DMS79 treated with DMSO at 0.1 percent for 48 hours (cell line): Measurements from ENCODE around the gene B3GNT9.

Experiments used
- DNase-seq: peaks from one replicate; lab custom pipeline; 2025; lab: John Stamatoyannopoulos, UW

The B3GNT9 gene

DNA sequence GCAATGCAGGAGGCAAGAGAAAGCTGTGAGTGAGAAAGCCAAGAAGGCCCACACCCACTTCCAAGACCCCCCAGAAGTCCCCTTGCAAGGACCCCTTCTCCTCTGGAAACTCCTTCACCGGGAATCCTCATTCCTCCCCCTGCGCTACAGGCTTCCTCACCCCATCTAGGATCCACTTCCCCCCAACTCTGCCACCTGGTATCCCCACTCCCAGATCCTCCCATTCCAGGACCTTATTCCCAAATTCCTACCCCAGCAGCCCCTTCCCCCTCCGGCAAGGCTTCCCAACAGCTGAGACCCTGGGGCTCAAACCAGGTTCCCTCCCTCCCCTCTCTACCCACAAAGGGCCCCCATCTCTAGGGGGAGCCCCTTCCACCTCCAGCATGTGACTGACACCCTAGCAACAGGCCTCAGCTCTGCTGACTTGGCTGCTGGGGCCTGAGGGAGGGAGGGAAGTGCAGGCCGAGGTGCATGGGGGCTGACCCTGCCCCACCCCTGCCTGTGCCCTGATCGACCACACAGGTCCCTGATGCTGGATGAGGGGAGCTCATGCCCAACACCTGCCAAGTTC lies 15.9 kb upstream of the B3GNT9 start:
- no peak for DNase-seq

DNA sequence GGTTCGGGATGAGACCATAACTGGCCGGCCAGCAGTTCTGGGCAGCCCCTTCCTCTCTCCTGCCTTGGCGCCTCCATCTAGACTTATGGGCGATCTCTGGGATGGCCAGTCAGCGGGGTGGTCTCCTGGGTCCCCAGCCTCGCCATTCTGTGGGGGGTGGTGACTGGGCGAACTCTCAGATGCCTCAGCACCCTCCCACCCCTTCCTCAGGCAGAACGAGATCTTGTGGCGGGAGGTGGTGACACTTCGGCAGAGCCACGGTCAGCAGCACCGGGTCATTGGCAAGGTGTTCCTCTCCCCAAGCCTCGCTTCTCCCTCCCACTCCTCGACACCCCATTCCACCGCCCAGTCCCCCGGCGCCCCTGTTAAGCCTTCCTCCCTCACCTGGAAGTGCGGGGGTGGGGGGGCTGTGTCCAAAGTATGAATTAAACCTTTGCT lies 15.3 kb upstream of the B3GNT9 start:
- DNase-seq = no peak

DNA sequence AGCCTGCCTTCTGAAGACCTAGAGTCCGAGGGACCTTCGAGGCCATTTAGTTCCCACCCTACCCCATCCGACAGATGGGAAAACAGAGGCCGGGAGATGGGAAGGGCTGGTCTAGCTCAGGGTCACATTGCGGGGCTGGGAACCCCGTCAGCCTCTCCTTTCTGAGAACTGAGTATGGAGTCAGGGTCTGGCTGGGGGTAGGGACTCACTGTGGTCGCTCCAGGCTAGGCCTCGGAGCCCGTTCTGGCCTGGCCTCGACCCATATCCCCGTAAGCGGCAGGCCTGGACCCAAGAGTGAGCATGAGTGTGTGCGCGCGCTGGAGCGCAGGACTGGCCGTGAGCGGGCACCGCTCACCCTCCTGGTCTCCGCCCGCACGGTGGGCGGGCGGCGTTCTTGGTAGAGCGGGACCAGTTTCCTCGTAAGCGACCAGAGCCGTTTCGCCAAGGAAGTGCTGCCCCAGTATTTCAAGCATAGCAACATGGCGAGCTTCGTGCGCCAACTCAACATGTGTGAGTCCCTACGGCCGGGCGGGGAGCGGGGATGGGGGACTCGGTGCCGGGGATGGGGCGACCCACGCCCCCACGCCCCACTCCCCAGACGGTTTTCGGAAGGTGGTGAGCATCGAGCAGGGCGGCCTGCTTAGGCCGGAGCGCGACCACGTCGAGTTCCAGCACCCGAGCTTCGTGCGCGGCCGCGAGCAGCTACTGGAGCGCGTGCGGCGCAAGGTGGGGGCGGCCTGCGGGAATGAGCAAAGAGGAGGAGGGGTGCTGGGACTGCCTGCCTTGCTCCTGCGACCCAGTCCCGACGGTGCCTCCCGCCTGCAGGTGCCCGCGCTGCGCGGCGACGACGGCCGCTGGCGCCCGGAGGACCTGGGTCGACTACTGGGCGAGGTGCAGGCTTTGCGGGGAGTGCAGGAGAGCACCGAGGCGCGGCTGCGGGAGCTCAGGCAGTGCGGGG lies 14.6 kb upstream of the B3GNT9 start:
- DNase-seq = no peak

DNA sequence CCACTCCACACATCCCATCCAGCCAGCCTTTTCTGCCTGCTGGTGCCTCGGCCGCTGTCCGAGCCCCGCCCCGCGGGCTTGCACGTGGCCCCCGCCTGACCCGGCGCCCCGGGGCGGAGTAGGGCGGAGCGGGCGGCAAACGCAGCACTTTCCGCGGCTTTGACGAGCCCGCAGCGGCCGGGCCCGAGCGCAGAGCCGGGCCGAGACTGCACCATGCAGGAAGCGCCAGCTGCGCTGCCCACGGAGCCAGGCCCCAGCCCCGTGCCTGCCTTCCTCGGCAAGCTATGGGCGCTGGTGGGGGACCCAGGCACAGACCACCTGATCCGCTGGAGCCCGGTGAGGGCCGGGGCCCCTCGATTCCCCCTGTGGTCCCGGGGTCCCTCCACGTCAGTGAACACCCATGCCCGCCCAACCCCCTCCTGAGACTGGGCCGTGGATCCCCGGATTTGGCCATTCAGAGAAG lies 13.8 kb upstream of the B3GNT9 start, which contains the start of gene HSF4:
Gene HSF4, plus strand, starts transcription at position 147 of the 463 bp plus-strand sequence. Its CDS starts 67 bp downstream, at position 214.
- DNase-seq = no peak

DNA sequence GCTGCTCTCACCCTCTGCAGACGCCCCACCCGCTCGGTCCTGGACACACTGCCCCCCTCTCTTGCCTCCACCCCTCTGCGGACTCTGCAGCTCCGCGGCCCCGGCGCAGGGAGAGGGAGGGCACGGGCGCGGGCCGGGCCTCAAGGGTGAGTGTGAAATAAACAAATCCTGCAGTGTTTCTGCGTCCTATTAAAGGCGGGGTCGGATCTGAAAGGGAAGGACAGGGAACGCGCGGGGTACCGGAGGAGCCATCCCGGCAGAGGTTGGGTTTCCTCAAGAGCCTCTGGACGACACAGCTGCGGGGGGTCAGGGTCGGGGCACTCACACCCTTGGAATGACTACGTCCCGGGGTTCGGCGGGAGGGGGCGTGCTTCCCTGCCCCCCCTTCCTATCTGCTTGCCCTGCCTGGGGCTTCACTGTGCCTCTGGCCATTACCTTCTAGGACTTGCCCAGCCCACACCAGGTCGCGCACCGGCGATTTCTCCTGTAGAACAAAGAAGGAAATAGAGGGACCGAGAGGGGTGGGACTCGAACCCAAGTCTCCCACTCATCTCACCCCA lies 13.3 kb upstream of the B3GNT9 start:
- no peak for DNase-seq

DNA sequence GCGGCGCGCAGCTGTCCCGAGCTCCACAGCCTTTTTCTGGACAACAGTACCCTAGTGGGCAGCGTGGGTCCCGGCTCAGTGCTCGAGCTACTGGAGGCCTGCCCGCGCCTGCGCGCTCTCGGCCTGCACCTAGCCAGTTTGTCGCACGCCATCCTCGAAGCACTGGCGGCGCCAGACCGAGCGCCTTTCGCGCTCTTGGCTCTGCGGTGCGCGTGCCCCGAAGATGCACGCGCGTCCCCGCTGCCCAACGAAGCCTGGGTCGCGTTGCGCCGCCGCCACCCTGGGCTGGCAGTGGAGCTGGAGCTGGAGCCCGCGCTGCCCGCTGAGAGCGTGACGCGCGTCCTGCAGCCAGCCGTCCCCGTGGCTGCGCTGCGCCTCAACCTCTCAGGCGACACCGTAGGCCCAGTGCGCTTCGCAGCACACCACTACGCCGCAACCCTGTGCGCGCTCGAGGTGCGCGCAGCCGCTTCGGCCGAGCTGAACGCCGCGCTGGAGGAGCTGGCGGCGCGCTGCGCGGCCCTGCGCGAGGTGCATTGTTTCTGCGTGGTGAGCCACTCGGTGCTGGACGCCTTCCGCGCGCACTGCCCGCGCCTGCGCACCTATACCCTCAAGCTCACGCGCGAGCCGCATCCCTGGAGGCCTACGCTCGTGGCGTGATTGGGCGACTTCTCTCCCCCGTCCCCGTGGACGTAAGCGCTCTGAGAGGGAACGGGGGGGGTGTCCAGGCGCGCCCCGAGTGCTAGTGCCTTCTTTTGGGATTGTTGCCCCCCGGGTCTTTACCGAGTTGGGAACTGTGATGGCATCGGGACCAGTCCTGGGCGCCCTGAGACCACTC lies 12.6 kb upstream of the B3GNT9 start:
- peak; percentile 49 for DNase-seq

DNA sequence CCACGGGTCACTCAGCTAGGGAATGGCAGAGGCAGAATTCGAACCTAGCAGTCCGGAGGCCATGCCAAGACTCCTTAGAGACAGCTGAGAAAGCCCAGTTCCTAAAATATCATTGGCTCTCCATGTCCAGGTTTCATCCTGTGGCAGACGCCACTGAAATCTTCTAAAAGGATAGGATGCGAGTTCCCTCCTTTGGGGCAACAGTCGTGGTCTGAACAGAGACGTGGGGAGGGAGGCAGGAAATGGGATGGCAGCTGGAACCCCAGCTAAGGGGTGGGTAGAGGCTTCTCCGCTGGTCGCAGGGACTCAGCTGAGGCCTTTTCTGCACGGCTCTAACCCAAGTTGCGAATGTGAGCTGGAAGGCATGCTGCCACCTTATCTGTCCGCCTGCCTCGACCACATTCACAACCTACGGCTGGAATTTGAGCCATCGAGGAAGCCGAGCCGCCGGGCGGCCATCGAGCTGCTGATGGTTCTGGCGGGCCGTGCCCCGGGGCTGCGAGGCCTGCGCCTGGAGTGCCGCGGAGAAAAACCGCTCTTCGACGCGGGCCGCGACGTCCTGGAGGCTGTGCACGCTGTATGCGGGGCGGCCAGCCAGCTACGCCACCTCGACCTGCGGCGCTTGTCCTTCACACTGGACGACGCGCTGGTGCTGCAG lies 11.8 kb upstream of the B3GNT9 start:
- no peak for DNase-seq

DNA sequence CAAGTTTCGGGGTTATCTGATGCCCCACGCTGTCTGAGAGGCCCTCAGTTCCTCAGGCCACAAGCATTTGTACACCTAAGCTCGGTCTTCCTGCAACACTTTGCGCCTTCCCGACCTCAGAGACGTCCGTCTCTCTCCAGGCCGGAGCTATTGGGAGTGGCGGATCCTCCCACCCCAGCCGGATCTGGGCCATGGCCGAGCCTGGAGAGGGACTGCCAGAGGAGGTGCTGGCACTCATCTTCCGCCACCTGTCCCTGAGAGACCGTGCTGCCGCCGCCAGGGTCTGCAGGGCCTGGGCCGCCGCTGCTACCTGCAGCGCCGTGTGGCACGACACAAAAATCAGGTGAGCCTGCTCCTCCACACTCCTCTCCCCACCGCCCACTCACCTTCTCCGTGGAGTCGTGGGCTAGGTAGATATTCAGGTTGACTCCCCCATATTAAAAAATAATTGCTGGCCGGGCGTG lies 10.8 kb upstream of the B3GNT9 start:
- no peak for DNase-seq

DNA sequence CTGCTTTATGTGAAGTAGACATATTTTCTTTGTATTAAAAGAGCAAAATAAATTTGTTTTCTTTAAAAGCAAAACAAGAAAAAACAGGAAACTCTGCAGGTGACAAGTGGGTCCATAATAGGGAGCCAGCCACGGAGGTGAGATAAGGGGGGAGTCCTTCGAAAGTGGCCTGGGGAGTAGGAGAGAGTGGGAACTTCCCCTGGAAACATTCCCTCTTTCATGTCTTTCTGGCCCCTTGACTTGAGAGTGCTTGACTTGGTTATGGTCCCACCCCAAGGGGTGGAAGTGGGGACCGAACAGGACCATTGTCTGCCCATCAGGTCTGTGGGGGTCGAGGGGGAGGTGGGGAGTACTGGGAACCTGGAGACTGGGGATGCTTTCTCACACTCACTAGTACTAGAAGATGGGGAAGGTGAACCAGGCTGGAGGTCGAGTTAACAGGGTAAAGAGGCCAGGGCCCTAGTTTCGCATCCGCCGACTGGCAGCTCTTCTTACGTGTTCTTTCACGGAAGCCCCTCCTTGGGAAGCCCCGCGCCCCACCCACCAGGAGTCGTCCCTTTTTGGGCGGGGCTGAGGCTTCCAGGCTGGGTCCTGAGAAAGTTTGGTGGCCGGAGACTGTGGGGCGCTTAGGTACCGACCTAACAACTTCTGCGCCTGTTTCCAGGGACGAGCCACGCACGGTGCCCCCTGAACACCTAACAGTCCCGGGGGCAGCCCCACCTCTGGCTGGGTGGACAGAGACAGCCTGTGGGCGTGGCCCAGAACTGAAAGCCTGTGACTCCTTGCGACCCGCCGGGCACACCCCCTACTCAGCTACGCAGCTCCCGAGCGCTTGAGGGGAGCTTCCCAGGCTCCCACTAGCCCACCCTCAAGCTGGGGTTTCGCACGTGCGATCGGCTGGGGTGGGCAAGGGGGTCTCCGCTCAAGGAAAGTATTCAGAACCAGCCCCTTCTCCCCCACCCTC lies 8.1 kb upstream of the B3GNT9 start:
- peak; percentile 7 for DNase-seq

DNA sequence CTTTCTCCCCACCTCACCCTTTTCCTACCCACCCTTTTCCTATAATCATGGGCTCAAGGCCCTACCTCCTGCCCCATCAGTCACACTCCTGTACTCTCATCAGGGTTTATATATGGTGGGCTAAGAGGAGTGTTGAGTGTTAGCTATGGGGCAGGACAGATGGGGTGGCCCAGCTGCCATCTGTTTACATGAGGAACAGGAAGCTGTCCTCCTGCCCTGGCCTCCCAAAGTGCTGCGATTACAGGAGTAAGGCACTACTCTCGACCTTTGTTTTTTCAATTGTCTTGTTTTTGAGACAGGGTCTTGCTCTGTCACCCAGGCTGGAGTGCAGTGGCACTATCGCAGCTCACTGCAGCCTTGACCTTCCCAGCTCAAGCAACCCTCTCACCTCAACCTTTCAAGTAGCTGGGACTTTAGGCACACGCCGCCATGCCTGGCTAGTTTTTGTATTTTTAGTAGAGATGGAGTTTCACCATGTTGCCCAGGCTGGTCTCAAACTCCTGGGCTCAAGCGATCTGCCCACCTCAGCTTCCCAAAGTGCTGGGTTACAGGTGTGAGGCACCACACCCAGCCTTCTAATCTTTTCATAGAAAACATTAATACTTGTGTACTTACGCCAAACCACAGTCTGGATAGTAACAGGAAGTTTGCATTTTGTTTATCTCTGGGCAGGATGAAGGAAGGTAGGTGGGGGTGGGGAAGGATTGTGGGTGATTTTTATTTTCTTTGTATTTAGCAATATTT lies 7.3 kb upstream of the B3GNT9 start:
- DNase-seq = no peak

DNA sequence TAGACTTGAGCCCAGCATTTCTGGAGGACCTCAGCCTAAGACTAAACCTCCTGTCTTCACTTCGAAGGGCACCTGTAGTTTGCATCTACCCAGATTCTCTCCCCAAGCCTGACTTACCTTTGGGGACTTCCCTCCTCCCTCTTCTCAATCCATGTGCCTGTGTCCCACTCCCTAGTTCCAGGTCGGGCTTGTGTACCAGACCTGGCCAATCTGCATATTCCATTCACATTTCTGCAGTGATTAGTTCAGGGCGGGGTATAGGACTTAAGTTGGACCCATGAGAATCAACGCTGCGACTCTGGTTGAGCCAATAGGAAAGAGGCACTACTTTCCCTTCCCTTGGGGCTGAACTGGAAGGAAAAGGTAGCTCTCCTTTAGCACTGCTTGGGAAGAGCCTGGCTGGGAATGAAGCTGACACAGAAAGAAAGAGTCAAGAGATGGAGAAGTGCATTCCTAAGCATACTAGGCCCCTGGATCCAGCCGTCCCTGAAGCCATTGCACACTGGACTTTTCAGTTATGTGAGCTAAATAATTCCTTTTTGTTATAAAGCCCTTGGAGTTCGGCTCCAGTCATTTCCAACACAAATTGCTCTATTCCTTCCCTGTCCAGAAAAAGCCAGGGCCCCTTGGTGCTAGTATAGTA lies 6.4 kb upstream of the B3GNT9 start:
- no peak for DNase-seq

DNA sequence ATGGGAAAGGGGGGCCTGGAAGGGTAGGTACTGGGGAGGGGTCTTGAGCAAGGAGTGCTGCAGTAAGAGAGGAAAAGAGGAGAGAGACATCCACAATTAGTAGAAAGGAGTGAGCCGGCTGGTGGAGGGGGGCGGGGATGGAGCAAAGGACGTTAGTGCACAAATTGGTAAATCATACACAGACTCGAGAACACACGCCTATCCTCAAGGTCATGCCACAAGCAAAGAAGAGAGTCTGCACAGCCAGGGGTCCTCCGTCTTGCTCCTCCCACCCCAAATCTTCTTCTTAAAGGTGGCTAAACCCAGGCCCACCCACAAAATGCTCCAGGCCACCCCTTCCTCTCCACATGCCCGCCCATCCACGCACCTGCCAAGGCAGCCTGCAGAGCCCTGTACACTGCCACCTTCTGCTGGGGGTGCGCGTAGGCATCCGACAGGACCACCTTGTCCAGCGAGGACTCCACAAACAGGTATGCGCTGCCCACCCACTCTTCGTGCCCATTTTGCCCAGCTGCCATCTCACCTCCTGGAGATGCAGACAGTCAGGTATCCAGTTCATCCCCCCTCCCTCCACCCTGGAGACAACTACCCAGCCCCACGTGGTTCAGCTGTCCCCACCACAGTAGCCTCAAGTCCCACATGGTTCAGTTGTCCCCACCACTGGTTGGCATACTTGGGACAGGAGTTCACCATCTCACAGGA lies 5.5 kb upstream of the B3GNT9 start:
- DNase-seq = no peak

DNA sequence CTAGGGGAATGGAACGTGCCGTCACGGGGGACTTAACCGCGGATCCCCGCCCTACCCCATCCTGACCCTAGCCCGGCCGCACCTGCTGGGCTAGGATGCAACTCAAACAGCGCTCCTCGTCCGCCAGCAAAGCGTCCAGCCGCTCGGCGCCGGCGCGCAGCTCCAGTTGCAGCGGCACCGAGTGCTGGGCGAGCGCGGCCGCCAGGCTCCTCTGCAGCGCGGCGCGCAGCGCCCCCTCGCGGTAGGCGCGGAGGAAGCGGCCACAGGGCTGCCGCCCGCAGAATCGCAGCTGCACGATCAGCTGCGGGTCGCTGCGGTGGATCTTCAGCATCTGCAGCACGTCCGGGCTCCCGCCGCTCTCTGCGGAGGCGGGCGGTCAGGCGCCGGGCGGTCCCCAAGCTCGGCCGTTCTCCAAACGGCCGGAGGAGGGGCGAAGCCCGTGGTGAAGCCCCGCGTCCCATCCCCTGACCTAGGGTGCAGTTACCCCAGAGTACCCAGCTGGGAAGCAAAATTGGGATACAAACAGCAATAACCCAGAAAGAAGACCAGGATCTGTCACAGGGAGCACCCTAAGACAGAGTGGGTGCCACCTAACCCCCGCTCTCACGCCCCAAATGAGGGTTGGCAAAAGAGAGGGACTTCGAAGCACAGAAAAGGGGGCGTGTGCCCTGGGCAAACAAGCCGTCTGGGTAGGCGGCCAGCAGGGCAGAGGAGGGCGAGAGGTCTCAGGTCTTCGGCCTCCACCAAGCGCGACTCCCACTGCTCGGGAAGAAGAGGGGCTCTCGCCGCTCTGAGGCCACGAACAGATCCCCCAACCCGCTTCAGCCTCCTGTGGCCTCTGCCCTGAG lies 4.7 kb upstream of the B3GNT9 start:
- DNase-seq = peak; percentile 12

DNA sequence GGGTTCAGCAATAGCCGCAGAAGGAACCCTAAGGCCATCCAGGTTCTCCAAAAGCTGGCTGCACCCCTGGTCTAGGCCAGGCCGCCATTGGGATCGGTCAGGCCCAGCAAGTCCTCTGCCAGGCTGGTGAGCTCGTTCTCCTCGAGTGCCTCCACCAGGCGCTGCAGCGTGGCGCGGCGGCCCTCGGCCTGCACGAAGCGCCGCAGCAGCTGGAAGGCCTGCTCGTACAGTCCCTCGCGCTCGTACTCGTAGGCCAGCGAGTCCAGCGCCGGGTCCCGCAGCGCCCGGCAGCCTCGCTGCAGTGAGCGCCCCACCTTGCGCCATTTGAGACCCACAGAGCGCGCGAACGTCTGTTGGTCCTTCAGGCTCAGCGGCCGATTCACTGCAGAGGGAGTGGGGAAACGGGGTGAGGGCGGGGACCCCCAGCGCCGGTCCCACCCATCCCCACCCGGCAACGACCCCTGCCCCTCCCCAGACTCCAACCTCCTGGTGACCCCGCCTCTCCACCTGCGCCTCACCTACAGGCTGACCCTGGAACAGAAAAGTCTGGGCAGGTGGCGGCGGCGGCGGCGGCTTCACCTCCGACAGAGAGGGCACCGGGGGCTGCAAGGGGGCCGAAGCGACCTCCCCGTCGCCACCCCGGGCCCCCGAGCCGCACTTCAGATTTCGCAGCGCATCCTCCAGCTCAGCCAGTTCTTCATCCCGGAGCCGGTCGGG lies 3.9 kb upstream of the B3GNT9 start:
- no peak for DNase-seq

DNA sequence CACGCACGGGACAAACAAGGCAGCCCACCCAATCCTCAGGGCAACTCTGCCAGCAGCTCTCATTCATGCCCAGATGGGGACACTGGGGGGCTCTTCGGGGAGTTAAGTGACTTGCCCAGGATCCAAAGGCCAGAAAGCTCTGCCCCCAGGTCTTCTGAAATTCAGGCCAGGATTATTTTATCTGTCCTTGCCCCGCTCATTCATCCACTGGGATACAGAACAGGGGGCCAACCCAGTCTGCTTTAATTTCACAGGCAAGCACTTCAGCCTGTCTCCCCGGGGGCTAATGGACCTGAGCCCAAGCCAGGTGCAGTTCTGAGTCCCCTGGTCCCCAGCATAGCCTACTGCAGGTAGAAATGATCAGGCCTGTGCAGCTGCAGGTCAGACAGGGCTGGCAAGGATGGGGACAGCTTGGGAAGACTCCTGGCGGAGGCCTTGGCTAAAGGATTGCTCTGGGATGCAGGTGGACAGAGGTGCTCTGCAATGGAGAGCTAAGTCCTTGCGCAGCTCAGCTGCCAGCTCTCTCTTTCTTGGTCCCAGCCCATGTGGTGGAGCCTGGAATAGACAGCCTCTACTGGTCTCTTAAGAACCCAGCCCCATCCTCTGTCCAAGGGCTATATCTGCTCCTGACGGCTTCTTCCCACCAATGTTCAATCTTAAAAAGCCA lies 766 bp upstream of the B3GNT9 start:
- DNase-seq = peak; percentile 14
